Measurements from ENCODE around the gene CEACAM4.

- TF ChIP-seq NR2F6 (CRISPR knock-in tag; IDR thresholded peaks at IDR 0.05) = no peak
- TF ChIP-seq TAF15 (IDR thresholded peaks at IDR 0.05; ENCODE audit: low read depth, low read length) = no peak
- TF ChIP-seq CTCF (IDR thresholded peaks at IDR 0.05 in 2 of 3, conservative IDR thresholded peaks at IDR 0.05 in 1 of 3; ENCODE audit: insufficient read depth in 2 of 3, low read depth in 1 of 3, low read length in 3 of 3) = no peak
- TF ChIP-seq PML (IDR thresholded peaks at IDR 0.05; ENCODE audit: low read length) = no peak
- TF ChIP-seq ZNF274 (IDR thresholded peaks at IDR 0.05; ENCODE audit: borderline replicate concordance, low read depth, low read length) = no peak
- TF ChIP-seq NFIC (IDR thresholded peaks at IDR 0.05) = no peak
- no peak for TF ChIP-seq PCBP2 (IDR thresholded peaks at IDR 0.05; ENCODE audit: low read depth, low read length, poor library complexity, severe bottlenecking)
- TF ChIP-seq HDAC6 (IDR thresholded peaks at IDR 0.05; ENCODE audit: low read depth, low read length) = no peak
- no peak for TF ChIP-seq CHAMP1 (IDR thresholded peaks at IDR 0.05)
- no peak for TF ChIP-seq HDAC2 (IDR thresholded peaks at IDR 0.05)
- no peak for TF ChIP-seq SPI1 (IDR thresholded peaks at IDR 0.05; ENCODE audit: borderline replicate concordance, low read depth, low read length)
- no peak for TF ChIP-seq LARP7 (IDR thresholded peaks at IDR 0.05)
- TF ChIP-seq POLR2AphosphoS5 (IDR thresholded peaks at IDR 0.05; ENCODE audit: control insufficient read depth, insufficient read depth, low read depth, low read length) = no peak
- no peak for TF ChIP-seq FOXM1 (IDR thresholded peaks at IDR 0.05; ENCODE audit: low read depth)
- TF ChIP-seq FOXM1 (CRISPR knock-in tag; IDR thresholded peaks at IDR 0.05; ENCODE audit: low read depth) = no peak
Measured at GRCh38 chr19:41619018-41619556, 7.8 kb downstream of the CEACAM4 start.
